Globus pallidus (tissue), 1 donor: Measurements from ENCODE around the gene GSX2.
"Not testable (repeated sequence)": the region's sequence is repeated elsewhere in the genome, so short reads cannot be mapped to it uniquely, and the experiment has no call there.

Experiments
- DNase-seq: peaks from one replicate; pipeline ENCODE4 v3.0.0-alpha.2; 2015; ENCODE audit warnings: low spot score

GSX2 gene

DNA sequence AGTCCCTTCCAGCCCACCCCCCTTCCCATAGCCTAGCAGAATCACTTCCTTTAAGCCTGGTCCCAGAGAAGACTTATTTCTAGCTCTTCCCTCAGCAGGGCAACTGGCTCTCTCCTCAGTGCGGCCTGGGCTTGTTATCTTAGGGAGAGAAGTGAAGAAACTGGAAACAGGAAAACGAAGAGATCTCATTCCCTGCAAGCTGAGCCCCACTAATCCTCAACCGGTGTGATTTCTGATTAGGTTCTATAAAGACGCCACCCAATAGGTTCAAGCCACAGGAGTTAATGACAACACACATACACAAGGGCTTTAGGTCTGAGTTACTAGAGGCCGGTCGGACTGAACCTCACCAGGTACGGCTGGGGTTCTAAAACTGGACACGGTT lies 3.2 kb downstream of the GSX2 start:
- no peak for DNase-seq

DNA sequence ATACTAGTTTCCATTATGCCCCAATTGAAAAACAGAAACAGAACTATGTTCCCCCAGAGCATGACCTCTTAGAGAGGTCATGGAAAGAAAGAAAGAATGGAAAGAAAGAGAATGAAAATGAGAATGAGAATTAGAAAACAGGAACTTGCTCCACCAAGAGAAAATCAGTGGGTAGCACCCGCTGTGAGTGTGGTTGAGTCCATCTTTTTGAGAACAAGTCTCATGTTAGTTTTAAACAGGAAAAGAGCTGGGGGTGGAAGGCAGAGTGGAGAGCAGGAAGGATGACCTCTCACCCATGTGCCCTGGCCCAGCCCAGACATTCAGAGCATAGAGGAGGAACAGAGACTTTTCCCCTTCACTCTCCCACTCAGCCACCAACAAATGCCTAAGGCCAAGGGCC lies 4.9 kb downstream of the GSX2 start:
- no peak for DNase-seq

DNA sequence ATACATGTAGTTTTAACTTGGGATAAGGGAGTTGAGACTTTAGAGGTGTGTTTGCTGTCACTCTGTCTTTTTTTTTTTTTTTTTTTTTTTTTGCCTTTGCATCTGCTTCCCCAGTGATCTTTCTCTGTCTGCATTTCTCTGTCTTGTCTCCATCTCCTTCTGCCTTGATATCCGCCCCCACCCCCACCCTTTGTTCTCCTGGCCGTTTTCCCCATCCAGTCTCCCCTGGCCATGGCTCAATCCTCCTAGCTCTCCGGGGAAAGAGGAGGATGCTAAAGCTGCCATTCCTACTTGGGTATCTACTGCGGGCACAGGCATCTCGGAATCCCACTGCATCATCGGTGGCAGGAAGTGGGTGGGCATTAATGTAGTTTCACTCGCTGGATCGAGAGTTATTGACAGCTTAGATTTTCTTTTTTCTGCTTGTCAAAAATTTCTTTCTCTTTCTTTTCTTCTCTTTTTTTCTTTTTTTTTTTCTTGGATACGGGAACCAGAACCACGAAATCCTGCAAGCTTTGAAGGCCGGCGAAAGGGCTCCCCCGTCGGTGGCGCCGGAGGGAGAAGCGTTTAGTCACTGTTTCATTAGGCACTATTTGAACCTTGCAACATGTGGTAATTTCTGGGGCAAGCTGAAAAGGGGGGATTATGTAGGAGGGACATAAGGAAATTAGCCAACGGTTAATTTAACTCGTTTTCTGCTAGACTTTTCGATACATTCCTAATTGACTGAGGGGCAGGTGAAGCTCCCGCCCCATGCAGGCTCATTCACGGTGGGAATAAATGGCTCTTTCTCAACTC lies 8.2 kb downstream of the GSX2 start:
- DNase-seq: no peak

DNA sequence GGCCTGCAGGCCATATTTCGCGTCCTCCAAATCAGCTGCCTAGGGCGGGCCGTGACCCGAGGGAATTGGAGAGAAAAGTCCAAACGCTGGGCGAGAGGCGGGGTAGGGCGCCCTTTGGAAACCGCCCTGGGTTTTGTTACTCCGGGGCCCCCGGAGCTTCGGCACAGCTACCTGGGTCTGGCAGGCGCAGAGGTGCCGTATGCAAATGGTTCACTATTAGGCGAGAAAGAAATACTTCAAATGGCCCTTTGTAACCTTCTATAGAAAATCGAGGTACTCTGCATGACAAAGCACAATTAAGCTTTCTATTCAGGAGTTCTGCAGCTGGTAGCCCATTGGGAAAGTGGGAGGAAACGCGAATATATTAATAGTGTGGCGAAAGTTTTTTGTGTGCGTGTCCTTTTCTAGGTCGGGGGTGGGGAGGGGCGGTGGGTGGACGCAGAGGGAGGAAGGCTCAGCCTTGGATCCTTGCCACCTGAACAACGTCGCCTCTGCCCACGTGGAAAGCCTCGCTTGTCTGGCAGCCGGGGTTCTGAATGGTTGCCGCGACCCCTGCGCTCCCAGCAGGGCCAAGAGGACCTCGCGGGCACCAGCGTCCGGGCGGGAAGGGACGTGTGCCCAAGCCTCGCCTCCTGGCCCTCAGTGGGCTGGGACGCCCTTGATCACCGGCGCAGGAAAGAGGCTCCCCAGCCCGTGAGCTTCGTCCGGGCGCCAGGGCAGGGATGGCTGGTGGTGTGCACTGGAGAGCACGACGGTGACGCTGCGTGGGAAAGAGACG lies 9.5 kb downstream of the GSX2 start:
- no peak for DNase-seq

DNA sequence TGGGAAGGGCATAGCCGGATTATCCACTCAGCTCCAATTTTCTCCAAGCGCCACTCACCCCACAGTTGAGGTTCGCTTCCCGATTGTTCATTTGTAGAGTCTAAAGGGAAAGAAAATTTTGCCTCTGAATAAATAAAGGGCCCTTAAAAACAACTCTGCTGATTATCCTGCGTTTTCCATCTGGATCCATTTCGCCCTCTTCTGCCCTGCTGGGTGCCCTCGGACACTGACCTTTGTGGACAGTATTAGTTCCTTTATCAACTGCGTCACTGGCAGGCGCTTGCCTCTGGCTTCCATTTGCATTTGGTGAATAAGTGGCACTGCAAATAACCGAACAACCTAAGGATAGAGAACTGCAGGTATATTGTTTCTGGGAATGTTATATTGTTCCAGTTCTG lies 10.1 kb downstream of the GSX2 start:
- DNase-seq: no peak

DNA sequence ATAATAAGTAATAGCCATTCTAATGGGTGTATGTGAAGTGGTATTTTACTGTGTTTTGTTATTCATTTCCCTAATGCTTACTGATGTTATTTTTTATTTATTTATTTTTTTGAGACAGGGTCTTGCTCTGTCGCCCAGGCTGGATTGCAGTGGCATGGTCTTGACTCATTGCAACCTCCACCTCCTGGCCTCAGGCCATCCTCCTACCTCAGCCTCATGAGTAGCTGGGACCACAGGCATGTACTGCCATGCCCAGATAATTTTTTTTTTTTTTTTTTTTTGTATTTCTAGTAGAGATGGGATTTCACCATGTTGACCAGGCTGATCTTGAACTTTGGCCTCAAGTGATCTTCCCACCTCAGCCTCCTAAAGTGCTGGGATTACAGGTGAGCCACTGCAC lies 13.2 kb downstream of the GSX2 start:
- not testable (repeated sequence) for DNase-seq

DNA sequence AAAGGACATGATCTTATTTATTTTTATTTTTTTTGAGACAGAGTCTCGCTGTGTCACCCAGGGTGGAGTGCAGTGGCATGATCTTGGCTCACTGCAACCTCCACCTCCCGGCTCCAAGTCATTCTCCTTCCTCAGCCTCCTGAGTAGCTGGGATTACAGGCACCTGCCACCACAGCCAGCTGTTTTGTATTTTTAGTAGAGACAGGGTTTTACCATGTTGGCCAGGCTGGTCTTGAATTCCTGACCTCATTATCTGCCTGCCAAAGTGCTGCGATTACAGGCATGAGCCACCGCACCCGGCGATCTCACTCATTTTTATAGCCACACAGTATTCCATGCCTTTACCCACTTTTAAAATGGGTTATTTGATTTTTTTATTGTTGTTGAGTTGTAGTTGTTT lies 16.3 kb downstream of the GSX2 start:
- DNase-seq: not testable (repeated sequence)

DNA sequence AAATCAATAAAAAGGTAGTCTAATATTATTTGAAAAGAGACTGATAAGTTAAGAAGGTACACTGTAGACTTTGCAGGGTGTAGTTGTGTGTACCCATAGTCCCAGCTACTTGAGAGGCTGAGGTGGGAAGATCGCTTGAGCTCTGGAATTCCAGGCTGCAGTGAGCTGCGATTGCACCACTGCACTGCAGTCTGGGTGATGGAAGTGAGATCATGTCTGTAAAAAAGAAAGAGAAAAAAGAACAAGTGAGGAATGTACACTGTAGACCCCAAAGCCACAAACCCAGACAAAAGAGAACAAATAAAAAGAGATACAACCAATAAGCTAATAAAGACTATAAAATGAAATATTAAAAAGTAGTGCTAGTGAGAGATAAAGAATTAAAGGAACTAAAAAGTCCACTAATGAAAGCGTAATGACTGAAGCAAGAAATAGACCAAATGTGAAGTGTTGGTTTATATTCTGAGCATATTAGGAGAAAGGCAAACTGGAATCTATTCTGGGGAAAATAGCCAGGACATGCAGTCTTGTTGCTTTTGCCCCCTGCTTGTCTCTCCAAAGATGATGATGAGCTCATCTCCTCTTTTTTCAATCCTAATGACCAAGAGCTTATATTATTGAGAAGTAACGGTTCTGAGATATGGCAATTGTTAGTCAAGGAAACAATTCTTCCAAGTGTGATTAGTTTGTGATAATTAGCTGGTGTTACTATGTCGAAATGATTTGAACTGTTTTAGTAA lies 19.1 kb downstream of the GSX2 start:
- DNase-seq: no peak

DNA sequence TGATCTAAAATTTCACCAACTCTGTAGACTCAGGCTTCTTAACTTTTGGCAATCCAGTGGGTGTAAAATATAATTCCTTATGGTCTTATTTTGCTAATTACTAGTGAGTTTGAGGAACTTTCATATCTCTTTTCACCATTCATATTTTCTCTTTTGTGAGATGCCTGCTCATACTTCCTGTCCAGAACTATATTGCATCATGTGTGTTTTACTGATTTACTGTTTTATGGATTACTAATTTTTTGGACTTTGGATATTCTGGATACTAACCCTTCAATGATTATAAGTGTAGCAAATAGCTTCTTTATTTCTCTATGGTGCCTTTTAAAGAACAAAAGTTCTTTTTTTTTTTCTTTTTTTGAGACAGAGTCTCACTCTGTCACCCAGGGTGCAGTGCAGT lies 20.6 kb downstream of the GSX2 start:
- no peak for DNase-seq

DNA sequence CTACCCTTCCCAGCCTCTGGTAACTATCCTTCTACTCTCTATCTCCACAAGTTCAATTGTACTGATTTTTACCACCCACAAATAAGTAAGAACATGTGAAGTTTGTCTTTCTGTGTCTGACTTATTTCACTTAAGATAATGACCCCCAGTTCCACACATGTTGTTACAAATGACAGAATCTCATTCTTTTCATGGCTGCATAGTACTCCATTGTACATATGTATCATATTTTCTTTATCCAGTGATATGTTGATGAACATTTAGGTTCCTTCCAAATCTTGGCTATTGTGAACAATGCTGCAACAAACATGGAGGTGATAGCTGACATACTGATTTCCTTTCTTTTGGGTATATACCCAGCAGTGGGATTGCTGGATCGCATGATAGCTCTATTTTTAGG lies 27.7 kb downstream of the GSX2 start:
- DNase-seq: no peak

DNA sequence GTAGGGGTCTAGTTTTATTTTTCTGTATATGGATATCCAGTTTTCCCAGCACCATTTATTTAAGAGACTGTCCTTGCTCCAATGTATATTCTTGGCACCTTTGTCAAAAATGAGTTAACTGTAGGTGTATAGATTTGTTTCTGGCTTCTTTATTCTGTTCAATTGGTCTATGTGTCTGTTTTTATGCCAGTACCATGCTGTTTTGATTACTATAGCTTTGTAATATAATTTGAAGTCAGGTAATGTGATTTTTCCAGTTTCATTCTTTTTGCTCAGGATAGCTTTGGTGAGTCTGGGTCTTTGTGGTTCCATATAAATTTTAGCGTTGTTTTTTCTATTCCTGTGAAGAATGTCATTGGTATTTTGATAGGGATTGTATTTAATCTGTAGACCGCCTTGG lies 28.7 kb downstream of the GSX2 start:
- not testable (repeated sequence) for DNase-seq

DNA sequence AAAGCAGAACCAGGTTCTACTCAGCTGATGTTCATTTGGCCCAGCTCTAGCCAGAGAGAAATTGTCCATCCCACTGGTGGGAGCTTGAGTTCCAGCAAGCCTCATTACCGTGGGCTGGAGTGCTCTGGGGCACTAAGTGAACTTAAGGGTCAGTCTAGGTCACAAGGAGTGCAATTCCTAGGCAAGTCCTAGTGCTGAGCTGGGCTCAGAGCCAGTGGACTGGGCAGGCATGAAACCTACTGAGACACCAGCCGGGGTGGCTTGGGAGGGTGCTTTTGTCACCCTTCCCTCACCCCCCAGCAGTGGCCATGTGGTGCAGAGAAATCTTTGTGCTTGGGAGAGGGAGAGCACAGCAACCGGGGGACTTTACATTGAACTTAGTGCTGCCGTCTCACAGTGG lies 39.4 kb downstream of the GSX2 start:
- DNase-seq: no peak

DNA sequence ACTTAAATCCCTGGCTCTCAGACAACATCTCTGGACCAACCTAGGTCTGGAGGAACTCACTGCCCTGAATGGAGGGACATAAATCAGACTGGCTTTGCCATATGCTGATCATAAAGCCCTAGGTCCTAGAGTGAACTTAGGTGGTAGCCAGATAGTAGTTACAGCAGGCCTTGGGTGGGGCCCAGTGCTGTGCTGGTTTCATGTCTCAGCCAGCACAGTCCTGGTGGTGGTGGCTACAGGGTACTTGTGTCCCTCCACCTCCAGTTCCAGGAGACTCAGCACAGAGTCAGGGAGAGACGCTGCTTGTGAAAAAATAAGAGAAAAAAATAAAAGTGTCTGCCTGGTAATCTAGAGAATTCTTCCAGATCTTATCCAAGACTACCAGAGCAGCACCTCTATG lies 40.3 kb downstream of the GSX2 start:
- DNase-seq: no peak

DNA sequence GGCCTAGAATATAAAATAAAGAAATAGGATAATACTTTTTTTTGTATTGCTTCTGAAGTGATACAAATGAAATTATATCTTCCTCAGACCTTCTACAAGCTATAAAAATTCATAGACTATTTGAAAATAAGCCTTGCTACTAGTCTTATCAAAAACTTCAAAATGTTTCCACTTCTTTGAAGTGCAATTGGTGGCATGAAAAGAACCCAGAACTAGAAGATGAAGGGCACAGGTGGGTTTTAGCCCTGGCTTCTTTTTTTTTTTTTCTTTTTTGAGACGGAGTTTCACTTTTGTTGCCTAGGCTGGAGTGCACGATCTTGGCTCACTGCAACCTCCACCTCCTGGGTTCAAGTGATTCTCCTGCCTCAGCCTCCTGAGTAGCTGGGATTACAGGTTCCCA lies 44.2 kb downstream of the GSX2 start:
- DNase-seq: no peak

DNA sequence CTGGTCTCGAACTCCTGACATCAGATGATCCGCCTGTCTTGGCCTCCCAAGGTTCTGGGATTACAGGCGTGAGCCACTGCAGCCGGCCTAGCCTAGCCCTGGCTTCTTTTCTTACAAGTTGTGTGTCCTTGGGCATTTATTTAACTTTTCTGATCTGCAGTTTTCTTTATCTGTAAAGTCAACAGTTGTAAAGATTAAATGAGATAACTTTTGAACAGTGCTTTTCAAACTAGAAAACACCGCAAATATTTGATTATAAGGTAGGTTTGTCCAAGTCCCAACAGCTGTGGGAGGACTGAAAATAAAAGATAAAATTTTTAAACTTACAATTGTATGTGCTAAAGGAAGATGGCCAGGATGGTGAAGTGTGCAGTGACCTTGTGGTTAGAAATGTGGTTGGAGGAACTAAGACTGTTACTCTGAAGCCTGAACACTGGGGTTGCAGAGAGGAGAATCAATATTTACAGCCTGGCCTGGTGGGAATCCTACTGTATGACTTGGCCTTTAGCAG lies 44.8 kb downstream of the GSX2 start:
- no peak for DNase-seq

DNA sequence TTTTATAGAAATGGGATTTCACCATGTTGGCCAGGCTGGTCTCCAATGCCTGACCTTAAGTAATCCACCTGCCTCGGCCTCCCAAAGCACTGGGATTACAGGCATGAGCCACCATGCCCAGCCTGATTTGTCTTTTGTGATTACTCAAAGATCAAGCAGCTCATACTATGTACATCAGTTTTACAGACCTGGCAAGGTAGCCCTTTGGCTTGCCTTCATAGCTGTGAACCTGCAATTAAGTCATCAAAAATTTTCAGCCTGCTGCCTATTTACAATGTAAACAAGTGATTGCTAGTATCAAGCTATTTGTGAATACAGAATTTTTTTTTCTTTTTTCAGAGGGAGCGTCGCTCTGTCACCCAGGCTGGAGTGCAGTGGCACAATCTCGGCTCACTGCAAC lies 46.2 kb downstream of the GSX2 start:
- no peak for DNase-seq

DNA sequence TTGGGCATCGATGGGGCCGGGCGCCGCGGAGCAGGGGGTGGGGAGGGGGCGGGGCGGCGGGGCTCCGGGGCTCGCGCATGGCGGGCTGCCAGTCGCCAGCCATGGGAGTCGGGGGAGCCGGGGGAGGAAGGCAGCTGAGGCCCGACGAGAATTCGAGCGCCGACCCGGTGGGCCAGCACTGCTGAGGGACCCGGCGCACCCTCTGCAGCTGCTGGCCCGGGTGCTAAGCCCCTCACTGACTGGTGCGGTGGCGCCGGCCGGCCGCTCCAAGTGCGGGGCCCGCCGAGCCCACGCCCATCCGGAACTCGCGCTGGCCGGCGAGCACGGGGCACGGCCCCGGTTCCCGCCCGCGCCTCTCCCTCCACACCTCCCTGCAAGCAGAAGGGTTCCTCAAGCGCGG lies 49.4 kb downstream of the GSX2 start:
- DNase-seq: no peak
